Central memory CD8-positive, alpha-beta T cell (primary cell): ENCODE data around the gene TXNDC8.

ENCODE experiments used
- ATAC-seq: fragments of 150-1000 bp; cut with Tn5 transposase; replicated peaks from 2 replicates; pipeline ENCODE4 v1.10.0; 2022; ENCODE audit warnings: mild to moderate bottlenecking, moderate FRiP score, moderate number of reproducible peaks; ENCODE audit not compliant: poor library complexity, severe bottlenecking; ENCODE audit errors: extremely low read depth
- DNase-seq, 2 donors: peaks; one replicate each; pipeline ENCODE4 v3.0.0; 2021; ENCODE audit warnings: low spot score in 2 of 2
- H3K27ac Mint-ChIP-seq: one replicate; pipeline ENCODE4 v1.8.0; 2022; ENCODE audit warnings: low read depth, mild to moderate bottlenecking, moderate library complexity, mixed read lengths
- H3K27me3 Mint-ChIP-seq: one replicate; pipeline ENCODE4 v1.8.0; 2022; ENCODE audit warnings: mixed read lengths
- H3K36me3 Mint-ChIP-seq: one replicate; pipeline ENCODE4 v1.8.0; 2022; ENCODE audit warnings: mild to moderate bottlenecking, moderate library complexity, mixed read lengths; ENCODE audit not compliant: insufficient read depth
- H3K4me1 Mint-ChIP-seq: one replicate; pipeline ENCODE4 v1.8.0; 2022; ENCODE audit warnings: mixed read lengths
- H3K4me3 Mint-ChIP-seq: one replicate; pipeline ENCODE4 v1.8.0; 2022; ENCODE audit warnings: mild to moderate bottlenecking, moderate library complexity, mixed read lengths
- H3K9me3 Mint-ChIP-seq: one replicate; pipeline ENCODE4 v1.8.0; 2022; ENCODE audit warnings: mixed read lengths

Gene TXNDC8

DNA sequence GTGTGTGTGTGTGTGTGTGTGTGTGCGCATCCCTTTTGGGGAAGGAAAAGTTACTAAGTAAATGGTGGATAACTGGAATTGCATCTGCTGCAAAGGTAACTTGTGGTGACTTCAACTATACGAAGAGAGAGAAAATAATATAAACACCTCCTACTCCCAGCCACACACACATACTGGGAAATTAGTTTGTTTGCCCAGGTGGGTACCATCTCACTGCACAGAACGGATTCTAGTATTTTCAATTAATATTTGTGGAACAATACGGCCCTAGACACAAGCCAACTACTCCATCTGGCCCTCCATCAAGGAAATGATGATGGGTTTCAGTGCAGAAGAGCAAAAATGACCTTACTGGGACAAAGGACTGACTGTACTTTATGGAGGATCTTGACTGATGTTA lies 49.2 kb downstream of the TXNDC8 start:
- H3K27me3 Mint-ChIP-seq: peaks cover 14% of the 10 kb centered on the region
- no peak for DNase-seq
- H3K4me3 Mint-ChIP-seq: no peak overlapping the region
- H3K27ac Mint-ChIP-seq: no peak overlapping the region
- no peaks in the 10 kb centered on the region for H3K9me3 Mint-ChIP-seq
- no peak for ATAC-seq
- H3K36me3 Mint-ChIP-seq: no peaks in the 10 kb centered on the region
- no peaks in the 10 kb centered on the region for H3K4me1 Mint-ChIP-seq

DNA sequence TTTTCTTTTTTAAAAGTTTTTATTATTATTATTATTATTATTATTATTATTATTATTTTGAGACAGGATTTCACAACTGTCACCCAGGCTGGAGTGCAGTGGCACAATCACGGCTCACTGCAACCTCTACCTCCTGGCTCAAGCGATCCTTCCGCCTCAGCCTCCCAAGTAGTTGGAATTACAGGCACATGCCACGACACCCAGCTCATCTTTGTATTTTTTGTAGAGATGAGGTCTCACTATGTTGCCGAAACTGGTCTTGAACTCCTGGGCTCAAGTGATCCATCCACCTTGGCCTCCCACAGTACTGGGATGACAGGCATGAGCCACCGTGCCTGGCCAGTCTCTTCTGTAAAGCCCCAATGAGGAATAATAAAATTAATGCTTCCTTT lies 50.4 kb downstream of the TXNDC8 start:
- H3K4me1 Mint-ChIP-seq: no peaks in the 10 kb centered on the region
- no peaks in the 10 kb centered on the region for H3K36me3 Mint-ChIP-seq
- H3K27me3 Mint-ChIP-seq: peaks cover 27% of the 10 kb centered on the region
- no peaks in the 10 kb centered on the region for H3K9me3 Mint-ChIP-seq
- ATAC-seq (no peak), DNase-seq (no peak)
- H3K27ac Mint-ChIP-seq: no peak overlapping the region
- no peak overlapping the region for H3K4me3 Mint-ChIP-seq

DNA sequence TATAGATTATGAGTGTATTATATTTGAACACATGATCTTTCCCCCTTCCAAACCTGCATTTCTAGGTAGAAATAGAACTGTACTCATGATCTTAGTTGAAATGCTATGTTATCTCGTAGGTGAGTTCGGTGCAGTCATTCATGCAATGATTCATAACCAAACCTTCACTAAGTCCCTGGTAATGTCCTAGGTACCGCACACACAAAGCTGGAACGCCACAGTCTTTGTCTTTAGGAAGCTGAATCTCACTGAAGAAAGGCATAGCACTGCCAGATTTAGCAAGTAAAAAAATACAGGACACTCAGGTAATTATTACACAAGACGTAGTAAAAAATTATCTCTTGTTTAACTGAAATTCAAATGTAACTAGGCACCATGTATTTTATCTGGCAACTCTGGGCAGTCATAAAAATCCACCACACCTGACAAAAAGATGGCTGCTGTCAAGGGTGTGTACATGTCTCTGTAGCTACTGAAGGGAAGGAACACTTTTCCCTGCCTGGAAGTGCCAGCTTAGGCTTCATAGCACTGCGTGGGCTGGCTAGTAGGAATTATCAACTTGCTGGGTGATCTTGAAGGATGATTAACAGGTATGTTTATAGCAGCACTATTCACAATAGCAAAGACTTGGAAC lies 53.3 kb downstream of the TXNDC8 start:
- Mint-ChIP-seq H3K27ac (no peak overlapping the region), H3K36me3 (no peaks in the 10 kb centered on the region), H3K4me3 (no peak overlapping the region), H3K9me3 (no peaks in the 10 kb centered on the region), H3K27me3 (peaks cover 50% of the 10 kb centered on the region), H3K4me1 (no peaks in the 10 kb centered on the region)
- ATAC-seq: no peak
- DNase-seq: no peak

DNA sequence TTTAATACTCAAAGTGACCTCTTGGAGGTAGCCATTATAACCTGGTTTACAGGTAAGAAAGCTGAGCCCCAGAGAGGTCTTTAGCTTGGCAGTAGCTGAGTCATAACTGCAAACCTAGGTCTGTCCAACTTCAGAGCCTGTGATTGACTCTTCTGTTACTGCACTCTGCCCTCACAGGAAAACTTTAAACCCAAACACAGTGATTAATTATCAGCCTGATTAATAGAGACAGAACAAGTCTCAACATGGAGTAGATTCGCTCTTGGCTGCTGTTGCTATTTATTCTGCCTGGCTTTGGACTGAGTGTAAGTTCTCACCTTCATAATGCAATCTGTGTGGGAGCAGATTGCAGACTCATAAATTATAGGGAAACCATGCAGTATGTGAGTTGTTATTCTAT lies 53.9 kb downstream of the TXNDC8 start:
- Mint-ChIP-seq H3K4me3 (no peak overlapping the region), H3K36me3 (no peaks in the 10 kb centered on the region), H3K27ac (no peak overlapping the region), H3K27me3 (peaks cover 55% of the 10 kb centered on the region), H3K9me3 (no peaks in the 10 kb centered on the region), H3K4me1 (no peaks in the 10 kb centered on the region)
- DNase-seq: no peak
- no peak for ATAC-seq

DNA sequence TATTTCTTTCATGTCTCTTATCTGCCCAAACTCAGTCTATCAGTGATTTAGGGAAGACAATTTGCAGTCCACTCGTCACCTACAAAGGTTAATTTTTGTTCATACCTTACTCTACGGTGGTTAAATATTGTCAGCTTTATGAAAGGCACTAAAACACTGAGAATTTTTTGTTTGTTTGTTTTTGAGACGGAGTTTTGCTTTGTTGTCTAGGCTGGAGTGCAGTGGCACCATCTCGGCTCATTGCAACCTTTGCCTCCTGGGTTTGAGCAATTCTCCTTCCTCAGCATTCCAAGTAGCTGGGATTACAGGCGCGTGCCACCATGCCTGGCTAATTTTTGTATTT lies 55.0 kb downstream of the TXNDC8 start:
- peaks cover 61% of the 10 kb centered on the region for H3K27me3 Mint-ChIP-seq
- H3K36me3 Mint-ChIP-seq: no peaks in the 10 kb centered on the region
- no peak for DNase-seq
- no peak overlapping the region for H3K27ac Mint-ChIP-seq
- H3K4me3 Mint-ChIP-seq: no peak overlapping the region
- ATAC-seq: no peak
- no peaks in the 10 kb centered on the region for H3K9me3 Mint-ChIP-seq
- H3K4me1 Mint-ChIP-seq: no peaks in the 10 kb centered on the region

- no peaks in the 10 kb centered on the region for H3K9me3 Mint-ChIP-seq
- no peaks in the 10 kb centered on the region for H3K4me1 Mint-ChIP-seq
- H3K36me3 Mint-ChIP-seq: no peaks in the 10 kb centered on the region
- peaks cover 61% of the 10 kb centered on the region for H3K27me3 Mint-ChIP-seq
- ATAC-seq (no peak), DNase-seq (no peak)
- H3K27ac Mint-ChIP-seq: no peak overlapping the region
- H3K4me3 Mint-ChIP-seq: no peak overlapping the region
These were observed 55.5 kb downstream of the TXNDC8 start for GRCh38 chr9:110282018-110282738.

DNA sequence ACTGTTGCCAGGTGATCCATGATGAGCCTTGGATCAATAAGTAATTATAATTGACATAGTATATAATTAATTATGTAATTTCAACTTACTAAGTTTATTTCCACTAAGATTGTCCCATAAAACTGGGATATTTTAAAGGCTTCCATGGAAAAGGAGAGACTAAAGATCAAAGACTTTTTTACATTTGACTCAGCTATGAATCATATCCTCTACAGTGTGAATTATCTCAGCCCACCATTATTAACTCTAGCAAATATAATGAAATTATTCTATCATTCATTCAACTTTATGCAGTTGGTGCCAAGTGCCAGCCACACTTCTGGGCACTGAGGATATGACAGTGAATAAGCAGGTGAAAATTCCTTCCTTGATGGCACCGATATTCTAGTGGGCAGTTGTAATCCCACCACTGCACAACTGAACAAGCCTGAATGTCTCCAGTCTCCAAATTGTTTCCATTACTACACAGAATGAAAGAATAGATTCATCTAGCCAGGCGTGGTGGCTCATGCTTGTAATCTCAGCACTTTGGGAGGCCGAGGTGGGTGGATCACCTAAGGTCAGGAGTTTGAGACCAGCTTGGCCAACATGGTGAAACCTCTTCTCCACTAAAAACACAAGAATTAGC lies 59.5 kb downstream of the TXNDC8 start:
- Mint-ChIP-seq H3K9me3 (no peaks in the 10 kb centered on the region), H3K4me1 (no peaks in the 10 kb centered on the region), H3K4me3 (no peak overlapping the region), H3K27me3 (peaks cover 55% of the 10 kb centered on the region), H3K27ac (no peak overlapping the region), H3K36me3 (no peaks in the 10 kb centered on the region)
- no peak for ATAC-seq
- no peak for DNase-seq

DNA sequence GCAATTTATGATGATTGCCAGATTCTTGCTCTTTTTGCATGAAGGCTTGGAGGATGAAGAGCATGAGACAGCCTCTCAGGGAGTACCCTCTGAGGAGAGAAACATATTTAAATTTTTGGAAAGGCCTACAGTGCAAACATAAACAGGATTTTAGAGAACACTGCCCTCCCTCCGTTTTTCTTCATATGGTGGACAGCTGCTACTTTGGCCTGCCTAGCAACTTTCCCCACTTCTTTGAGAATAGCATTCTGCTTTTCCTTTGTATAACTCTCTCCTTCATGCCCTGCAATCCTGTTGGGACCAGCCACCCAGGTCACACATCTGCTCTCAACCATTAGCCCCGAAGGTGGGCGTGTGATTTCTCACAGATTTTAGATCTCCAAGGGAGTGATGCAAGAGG lies 60.9 kb downstream of the TXNDC8 start:
- Mint-ChIP-seq H3K9me3 (no peaks in the 10 kb centered on the region), H3K27ac (no peak overlapping the region), H3K27me3 (peaks cover 41% of the 10 kb centered on the region), H3K4me1 (no peaks in the 10 kb centered on the region), H3K4me3 (no peak overlapping the region), H3K36me3 (no peaks in the 10 kb centered on the region)
- ATAC-seq (no peak), DNase-seq (no peak)

GRCh38 chr9:110270211-110270995 lies 67.3 kb downstream of the TXNDC8 start:
- Mint-ChIP-seq H3K4me3 (no peak overlapping the region), H3K9me3 (no peaks in the 10 kb centered on the region), H3K36me3 (no peaks in the 10 kb centered on the region), H3K27me3 (peaks cover 11% of the 10 kb centered on the region), H3K27ac (no peak overlapping the region), H3K4me1 (no peaks in the 10 kb centered on the region)
- no peak for DNase-seq
- ATAC-seq: no peak

DNA sequence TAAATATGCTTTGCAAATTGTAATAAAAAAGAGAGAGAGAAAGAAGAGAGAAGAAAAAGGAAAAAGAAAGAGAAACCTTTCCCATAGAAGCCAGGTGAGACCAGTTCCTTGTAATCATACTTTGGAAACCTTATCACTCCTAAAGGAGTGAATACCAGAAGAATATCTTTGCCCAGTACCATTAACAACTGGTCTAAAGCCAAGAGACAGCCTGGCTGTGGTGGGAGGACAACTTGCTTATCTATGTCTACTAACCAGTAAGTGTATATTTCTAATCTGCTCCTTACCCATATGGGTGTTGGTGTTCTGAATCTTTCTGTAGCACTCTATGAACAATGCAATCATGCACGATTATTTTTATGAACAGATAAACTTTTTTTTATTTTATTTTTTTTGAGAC lies 70.9 kb downstream of the TXNDC8 start:
- Mint-ChIP-seq H3K4me3 (no peak overlapping the region), H3K9me3 (no peaks in the 10 kb centered on the region), H3K27me3 (peaks cover 7% of the 10 kb centered on the region)

GRCh38 chr9:110261632-110262031 lies 76.0 kb downstream of the TXNDC8 start:
- Mint-ChIP-seq H3K4me3 (no peak overlapping the region), H3K9me3 (no peaks in the 10 kb centered on the region), H3K27ac (no peak overlapping the region), H3K27me3 (peaks cover 7% of the 10 kb centered on the region), H3K36me3 (peaks cover 1% of the 10 kb centered on the region), H3K4me1 (peaks cover 9% of the 10 kb centered on the region)
- no peak for DNase-seq
- no peak for ATAC-seq

More for the DNA sequence above, 70.9 kb downstream of the TXNDC8 start:
- ATAC-seq (no peak), DNase-seq (no peak)
- Mint-ChIP-seq H3K36me3 (no peaks in the 10 kb centered on the region), H3K4me1 (no peaks in the 10 kb centered on the region), H3K27ac (no peak overlapping the region)

- H3K27me3 Mint-ChIP-seq: peaks cover 4% of the 10 kb centered on the region
- peaks cover 3% of the 10 kb centered on the region for H3K36me3 Mint-ChIP-seq
- no peaks in the 10 kb centered on the region for H3K9me3 Mint-ChIP-seq
- peaks cover 14% of the 10 kb centered on the region for H3K4me1 Mint-ChIP-seq
- H3K4me3 Mint-ChIP-seq: no peak overlapping the region
- ATAC-seq: no peak
- H3K27ac Mint-ChIP-seq: no peak overlapping the region
- no peak for DNase-seq
These were observed 76.8 kb downstream of the TXNDC8 start for GRCh38 chr9:110260911-110261310.
